GM21528 (cell line): Measurements from ENCODE around the gene CAMK1G.

Experiments used
- ATAC-seq: cut with Tn5 transposase; IDR thresholded peaks from one replicate; pipeline ENCODE4 v1.9.1; 2021; ENCODE audit warnings: mild to moderate bottlenecking, moderate library complexity; ENCODE audit not compliant: unreplicated experiment, low FRiP score

CAMK1G gene

DNA sequence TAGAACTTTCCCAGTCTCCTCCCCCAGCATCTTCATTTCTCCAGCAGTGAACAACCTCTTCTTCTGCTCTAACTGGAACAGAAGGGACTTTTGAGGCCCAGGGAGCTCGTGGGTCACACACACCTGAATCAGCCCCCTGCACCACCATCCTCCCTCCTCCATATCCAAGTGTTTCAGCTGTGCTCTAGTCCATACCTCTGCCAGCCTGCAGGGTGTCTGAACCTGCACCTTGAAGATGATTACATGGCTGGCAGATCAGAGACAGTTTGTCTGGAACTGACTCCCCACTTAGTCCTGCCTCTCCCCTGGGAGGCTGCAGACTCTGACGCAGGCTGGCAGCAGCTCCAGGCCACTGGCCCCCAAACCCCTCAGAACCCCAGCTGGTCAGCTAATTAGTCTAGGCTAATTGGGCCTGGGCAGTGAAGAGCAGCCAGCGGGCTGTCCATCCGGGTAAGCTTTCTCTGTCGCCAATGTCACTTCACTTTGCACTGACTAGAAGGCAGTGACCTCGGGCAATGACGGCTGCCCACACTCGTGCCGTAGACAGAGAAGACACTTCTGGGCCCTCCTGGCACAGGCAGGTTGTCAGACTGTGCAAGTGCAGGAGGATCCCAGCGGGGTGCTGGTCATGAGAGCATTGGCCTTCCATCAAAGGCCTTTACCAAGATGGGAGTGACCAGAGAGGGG lies 12.2 kb downstream of the CAMK1G start:
- ATAC-seq = no peak

DNA sequence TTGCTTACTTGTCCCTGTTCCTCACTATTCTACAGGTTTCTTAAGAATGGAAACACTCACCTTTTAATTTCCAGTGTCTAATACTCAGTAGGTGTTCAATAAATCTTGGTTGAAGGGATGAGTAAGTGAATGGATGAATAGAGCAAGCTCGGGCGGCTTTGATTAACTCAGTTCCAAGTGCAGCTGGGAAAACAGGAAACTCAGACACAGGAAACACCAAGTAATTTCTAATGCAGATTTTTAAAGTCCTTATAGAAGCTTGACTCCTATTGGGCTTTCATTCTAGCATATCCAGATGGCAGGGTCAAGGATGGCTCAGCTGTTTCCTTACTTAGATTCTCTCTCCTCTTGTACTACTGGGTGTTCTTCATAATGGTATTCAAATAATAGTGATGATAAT lies 14.0 kb downstream of the CAMK1G start:
- no peak for ATAC-seq

DNA sequence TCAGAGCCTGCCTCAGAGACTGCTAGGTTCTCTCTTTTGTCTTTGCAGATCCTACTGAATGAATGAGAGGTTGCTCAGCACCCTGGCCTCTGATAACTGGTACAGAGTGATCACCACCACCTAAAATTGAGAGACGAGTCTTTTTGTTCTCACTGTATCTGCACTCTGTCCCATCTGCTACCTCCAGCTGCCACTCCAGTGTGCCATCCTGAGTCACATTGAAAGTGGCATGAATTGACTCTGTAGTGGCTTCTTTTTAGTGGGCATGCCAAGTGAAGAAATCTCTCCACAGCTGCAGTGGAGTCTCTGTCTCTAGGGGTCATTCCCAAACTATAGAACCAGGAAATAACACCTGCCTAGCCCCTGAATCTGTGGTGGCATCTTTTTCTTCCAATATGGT lies 14.7 kb downstream of the CAMK1G start:
- ATAC-seq = no peak

DNA sequence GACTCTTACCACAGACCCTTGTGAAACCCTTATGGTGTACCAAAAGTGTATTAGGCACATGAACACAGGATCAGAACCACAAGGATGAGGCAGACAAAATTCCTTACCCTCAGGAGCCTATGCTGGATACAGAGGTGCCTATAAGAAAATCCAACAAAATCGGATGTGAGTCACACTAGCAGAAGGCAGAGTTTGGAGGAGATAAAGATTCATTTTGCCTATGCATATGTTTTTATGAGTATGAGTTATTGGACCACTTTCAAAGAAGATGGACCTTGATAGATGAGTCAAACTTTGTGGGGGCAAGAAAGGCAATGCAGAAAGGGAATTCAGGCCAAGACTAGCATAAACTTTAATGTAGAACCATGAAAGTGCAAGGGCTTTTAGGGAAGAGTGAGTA lies 17.0 kb downstream of the CAMK1G start:
- ATAC-seq = no peak

DNA sequence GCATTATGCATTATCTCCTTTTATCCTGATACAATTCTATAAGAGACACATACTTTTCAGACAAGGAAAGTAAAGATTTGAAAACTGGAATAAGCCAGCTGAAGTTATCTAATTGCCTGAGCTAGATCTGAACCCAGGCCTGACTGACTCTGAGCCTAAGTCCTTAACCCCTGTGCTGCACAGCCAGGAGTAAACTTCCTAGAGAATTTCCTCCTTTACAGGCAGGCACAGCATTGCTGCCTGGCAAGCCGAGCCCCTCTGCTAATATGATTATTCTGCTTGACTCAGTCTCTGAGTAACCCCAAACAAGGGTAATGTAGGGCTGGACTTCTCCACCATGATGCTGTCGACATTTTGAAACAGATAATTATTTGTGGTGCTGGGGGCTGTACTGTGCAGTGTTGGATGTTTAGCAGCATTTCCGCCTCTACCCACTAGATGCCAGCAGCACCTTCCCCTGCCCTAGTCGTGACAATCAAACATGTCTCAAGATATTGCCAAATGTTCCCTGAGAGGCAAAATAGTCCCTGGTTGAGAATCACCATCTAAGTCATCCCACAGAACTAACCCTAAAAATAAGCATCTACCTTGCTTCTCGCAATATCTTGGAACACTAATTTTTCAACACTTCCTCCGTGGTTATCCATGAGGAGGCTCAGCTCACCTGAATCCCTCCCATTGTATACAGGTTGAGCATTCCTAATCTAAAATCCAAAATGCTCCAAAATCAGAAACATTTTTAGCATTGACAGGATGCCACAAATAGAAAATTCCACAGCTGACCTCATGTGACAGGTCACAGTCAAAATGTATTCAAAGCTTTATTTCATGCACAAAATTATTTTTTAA lies 18.5 kb downstream of the CAMK1G start:
- ATAC-seq = no peak

DNA sequence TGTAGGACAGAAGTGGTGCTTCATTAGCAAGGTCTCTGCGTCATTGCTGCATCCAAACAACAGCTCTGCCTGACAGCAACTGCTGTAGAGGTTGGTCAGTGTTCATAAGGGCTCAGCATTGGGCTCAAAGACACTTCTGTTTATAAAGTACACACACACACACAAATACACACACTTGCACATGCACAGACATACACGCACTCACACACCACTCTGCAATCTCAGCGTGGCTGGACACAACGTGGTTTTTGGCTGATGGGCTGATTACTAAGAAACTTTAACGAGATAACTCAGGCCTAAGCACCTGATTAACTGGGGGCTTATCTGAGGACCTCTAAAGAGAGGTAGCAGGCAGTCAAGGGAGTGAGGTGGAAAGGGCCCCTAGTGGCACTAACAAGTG lies 20.4 kb downstream of the CAMK1G start:
- ATAC-seq = no peak

DNA sequence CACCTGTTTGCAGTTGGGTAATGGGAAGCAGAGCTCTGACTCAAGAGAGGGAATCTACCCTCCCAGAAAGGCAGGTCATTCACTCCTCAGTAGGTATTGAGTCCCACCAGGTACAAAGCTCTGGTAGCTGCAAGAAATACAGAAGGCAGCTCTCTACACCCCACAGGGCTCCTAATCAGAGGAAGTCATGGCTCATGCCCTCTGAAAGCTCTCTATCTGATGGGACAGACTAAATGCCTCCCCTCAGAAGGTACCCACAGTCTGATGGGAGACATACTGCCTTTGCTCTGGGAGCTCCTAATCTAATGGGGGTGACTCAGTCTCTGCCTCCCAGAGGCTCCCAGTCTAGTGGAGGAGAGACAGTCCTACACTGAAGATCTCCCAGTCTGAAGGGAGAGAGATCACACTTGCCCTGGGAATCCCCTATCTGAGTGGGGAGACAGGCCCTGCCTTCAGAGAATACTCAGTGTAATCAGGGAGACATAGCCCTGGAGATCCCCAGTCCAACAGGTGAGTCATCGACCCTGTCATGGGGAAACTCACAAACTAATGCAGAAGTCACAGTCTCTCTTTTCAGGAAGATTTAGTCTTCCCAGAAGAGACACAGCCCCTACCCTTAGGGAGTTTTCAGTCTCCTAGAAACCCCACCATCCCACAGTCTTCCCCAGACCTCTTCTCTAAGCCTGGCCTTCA lies 23.7 kb downstream of the CAMK1G start:
- ATAC-seq = peak; percentile 57

DNA sequence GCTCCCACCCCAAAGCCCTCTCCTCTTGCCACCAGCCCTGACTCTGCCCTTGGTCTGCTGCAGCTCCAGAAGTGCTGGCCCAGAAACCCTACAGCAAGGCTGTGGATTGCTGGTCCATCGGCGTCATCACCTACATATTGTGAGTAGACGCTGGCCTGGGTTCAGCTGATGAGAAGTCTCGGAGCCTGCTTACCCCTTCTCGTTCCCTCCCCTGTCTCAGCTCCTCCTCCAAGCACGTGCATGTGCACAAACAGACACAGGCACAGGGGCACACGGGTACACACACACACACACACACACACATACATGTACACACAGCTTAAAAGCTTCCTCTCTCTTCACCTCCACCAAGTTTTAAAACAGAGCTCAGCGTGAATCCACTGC lies 24.3 kb downstream of the CAMK1G start:
- peak; percentile 29 for ATAC-seq

DNA sequence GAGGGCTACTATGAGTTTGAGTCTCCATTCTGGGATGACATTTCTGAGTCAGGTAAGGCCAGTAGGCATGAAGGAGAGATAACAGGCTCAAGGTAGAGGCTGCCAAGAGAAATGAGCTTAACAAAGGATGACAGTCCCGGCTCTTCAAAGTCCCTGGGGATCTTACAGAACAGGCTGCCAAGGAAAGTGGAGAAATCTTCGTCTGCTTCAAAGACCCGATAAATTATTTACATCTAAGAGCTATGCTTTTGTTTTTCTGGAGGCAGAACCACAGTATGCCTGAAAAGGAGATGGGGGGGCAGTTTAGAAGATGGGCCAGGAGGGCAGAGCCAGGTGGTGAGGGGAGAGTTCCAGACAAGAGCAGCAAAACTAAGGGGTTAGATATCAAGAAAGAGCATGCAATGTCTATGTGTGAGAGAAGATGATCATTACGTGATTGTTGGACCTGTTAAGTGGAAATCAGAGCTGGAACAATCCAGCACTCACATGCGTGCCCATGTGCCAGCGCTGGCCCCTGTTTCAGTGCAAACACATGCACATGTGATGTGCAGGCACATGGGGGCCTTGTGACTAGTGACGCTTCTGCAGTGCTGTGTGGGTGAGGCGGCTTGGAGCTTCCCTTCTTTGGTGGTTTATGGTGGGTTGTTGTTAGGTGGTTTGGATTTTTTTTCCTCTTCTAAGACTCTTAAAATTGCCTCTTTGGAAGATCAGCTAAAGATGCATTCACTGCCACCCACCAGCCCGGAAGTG lies 25.7 kb downstream of the CAMK1G start:
- no peak for ATAC-seq

DNA sequence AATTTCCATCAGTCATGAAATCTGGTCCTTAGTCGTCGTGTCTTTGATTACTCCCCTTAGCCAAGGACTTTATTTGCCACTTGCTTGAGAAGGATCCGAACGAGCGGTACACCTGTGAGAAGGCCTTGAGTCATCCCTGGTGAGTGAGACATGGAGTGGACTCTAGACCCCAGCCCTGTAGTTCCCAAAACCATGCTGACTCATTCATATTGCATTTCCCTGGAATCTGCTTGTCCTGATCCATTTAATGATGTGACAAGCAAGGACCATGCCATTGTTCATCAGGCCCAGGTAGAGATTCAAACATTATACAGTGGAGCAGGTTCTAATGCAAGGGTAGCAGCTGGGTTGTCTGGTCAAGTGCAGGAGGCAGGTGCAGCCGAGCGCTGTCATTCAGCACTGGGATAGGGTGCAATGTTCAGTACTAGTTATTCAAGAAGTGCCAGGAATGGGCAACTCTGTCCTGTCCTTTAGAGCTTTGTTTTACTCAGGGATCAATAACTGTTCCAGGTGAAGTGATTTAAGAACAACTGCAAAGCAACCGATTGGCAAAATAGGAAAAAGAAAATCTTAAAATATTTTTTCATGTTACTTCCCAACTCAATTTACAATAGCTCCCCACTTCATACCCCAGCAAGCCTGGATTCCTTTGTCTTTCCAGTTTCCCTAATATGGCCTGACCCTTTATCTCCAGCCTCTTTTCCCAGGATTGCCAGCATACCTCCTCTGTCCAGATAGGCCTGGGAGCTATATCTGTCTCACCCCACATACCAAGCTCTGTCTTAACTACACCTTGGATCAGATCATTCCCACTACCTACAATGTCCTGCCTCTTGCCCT lies 26.5 kb downstream of the CAMK1G start:
- no peak for ATAC-seq

DNA sequence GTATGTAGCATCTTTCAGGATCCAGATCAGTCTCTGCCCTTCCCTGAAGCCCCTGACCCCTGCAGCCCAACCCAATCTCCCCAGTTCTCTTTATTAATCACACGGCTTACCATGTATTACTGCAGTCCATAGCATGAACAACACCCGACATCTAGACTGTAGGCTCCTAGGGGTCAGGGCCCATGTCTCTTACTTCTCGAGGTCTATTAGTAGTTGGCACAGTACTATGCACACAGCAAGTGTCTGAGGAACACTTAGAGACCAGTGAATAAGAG lies 27.1 kb downstream of the CAMK1G start:
- ATAC-seq = no peak

DNA sequence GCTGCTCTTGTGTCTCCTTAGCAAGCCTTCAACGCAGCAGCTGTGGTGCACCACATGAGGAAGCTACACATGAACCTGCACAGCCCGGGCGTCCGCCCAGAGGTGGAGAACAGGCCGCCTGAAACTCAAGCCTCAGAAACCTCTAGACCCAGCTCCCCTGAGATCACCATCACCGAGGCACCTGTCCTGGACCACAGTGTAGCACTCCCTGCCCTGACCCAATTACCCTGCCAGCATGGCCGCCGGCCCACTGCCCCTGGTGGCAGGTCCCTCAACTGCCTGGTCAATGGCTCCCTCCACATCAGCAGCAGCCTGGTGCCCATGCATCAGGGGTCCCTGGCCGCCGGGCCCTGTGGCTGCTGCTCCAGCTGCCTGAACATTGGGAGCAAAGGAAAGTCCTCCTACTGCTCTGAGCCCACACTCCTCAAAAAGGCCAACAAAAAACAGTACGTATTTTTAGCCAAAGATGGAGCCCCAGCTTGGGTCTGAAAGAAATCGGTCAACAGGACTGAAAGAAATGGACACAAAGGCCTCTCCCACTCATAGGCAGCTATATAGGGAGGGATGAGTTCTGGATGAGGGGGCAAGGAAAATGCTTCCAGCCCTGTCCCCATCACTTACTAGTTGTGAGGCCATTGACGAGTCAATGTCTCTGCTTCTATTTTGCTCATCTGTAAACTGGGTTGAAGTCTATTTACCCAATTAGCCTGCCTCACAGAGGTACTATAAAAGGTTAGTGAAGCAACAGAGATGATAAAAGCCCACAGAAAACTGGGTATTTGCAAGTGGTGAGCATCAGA lies 28.5 kb downstream of the CAMK1G start:
- ATAC-seq = no peak

DNA sequence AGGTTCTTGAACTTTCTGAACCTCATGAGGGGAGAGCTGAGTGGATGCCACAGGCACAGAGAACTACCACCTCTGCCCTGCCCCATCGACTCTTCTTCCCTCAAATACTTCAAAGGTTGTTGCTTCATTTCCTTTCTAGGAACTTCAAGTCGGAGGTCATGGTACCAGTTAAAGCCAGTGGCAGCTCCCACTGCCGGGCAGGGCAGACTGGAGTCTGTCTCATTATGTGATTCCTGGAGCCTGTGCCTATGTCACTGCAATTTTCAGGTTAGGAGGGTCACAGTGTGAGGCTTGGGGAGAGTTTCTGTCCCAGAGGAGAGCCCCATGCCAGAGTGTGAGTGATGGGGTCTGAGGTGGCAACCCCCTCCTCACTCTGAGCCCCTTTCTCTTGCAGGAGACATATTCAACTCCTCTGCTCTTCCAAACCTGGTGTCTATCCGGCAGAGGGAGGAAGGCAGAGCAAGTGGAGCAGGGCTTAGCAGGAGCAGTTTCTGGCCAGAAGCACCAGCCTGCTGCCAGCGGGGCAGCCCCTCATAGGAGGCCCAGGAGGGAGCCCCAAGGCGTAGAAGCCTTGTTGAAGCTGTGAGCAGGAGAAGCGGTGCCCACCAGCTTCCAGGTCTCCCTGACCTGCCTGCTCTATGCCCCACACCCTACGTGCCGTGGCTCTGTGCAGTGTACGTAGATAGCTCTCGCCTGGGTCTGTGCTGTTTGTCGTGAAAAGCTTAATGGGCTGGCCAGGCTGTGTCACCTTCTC lies 29.3 kb downstream of the CAMK1G start:
- ATAC-seq = no peak

DNA sequence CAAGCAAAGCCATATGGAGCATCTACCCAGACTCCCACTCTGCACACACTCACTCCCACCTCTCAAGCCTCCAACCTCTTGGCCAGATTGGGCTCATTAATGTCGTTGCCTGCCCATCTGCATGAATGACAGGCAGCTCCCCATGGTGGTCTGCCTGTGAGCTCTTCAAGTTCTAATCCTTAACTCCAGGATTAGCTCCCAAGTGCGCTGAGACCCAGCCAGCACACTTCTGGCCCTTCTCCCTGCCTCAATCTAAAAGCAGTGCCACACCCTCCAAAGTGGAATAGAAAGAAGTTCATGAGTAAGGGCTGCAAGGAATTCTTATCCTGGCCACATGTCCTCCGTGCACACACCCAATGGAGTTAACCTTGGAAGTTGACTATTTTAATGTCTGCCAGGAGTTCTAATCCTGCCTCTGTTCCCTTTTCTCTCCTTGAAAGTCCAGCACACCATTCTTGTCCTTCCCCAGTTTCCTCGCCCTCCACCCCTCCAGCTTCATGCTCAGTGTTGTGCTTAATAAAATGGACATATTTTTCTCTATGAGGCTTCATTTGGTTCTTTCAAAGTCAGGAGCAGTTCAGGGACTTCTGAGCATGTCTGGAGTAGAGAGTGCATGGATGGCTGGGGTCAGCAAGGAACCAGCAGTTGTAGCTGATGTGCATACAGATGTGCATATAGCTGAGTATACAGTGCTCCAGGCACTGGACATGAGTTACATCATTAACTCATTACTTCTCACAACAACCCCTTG lies 30.1 kb downstream of the CAMK1G start:
- ATAC-seq = no peak

DNA sequence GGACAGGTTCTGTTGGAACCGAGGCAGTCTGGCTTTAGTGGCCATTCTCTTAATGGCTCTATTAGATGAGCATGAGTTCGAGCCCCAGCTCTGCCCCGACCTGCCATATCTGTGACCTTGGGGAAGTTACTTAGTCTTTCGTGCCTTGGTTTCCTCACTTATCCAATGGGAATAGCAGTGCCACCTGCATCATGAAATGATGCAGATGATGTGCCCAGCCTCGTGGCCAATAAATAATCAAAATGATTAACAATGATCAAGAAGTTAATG lies 30.6 kb downstream of the CAMK1G start:
- no peak for ATAC-seq

DNA sequence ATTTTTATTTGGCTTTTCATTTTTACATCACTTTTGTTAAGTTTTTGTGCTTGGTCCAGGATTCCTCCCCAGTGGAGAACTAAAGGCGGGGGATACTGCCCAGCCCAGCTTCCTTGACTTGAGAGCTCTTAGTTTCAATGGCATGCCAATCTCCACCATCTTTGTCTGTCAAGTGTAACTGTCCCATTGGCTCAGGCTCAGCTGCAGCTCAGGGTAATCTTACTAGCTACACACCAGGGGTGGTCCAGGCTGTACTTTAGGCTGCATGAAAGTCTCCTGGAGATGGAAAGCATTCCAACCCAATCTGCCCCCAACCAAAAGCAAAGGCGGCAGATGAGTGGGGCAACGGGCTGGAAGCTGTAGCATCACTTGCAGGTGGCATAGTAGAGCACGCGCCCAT lies 31.4 kb downstream of the CAMK1G start:
- no peak for ATAC-seq

DNA sequence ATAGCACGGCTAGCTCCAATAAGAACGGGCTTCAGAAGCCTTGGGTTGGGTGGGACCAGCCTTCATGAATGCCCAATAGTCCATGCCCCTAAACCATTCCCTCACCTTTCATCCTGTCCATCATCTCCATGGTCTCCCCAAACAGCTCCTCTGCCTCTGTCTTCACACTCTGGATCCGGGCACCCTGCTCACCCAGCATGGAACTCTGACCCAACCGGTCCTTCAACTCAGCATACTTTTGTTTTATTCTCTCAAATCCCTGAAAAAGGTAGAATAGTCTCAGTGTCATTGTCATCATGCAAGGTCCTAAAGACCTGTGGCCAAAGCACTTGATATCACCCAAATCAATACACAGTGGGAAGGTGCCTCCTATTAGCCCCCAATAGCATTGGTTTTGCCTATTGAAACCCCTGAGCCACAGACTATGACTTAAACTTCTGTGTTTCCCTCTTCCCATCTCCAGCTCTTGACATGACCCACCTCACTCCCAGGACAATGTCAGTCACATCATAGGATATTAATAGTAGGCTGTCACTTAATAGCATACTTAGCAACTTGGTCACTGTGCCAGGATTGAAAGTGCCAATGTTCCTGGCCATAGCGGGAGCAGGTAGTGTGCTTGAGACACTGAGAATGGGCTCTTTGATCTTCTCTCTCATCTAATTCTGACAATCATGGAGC lies 33.0 kb downstream of the CAMK1G start:
- ATAC-seq = no peak
